AG09309 (cell line): Measurements from ENCODE around the gene MIR17HG.

Experiments
- DNase-seq: peaks from one replicate; pipeline ENCODE4 v3.0.0-alpha.2; 2010; ENCODE audit warnings: low read depth
- H3K4me3 ChIP-seq: 2 replicates; pipeline ENCODE4 v1.5.1; 2011; ENCODE audit warnings: mild to moderate bottlenecking, low read depth, low read length, moderate library complexity; ENCODE audit not compliant: control insufficient read depth
- TF ChIP-seq, protein P1 (sequence below): IDR thresholded peaks from 2 replicates; pipeline ENCODE4 v1.5.1; 2011; ENCODE audit warnings: mild to moderate bottlenecking, low read depth, low read length, inconsistent platforms; ENCODE audit not compliant: insufficient read depth, control insufficient read depth; ENCODE audit errors: missing control alignments

The MIR17HG gene

DNA sequence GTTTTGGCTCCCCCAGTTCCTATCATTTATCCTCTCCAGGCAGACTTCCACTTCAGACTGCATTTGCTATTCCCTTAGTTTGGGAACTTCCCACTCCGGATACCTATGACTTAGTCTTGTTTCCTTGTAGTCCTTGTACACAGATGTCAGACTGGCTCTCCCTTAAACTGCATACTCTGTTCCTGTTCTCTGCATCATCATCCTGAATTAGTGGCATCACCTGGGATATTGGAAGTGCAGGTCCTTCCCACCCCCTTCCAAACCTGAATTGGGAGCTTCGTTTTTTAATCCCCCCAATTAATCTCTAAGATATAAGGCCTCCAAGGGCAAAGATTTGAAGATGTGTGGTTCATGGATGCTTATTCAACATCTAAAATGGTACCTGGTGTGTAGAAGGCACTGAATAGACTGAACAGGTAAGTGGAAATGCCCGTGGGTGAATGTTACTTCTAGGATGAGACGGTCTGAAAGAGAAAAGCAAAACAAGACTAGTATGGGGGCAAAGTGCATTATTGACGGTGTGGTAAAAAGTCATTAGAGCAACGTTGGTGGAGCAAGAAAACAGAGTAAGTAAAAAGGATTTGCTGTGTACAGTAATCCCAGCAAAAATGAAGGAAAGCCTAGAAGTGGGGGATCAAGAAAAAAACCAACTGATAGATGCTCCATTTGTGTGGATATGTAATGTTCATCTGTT is 9.6 kb downstream of the MIR17HG start:
- TF ChIP-seq, protein P1, sequence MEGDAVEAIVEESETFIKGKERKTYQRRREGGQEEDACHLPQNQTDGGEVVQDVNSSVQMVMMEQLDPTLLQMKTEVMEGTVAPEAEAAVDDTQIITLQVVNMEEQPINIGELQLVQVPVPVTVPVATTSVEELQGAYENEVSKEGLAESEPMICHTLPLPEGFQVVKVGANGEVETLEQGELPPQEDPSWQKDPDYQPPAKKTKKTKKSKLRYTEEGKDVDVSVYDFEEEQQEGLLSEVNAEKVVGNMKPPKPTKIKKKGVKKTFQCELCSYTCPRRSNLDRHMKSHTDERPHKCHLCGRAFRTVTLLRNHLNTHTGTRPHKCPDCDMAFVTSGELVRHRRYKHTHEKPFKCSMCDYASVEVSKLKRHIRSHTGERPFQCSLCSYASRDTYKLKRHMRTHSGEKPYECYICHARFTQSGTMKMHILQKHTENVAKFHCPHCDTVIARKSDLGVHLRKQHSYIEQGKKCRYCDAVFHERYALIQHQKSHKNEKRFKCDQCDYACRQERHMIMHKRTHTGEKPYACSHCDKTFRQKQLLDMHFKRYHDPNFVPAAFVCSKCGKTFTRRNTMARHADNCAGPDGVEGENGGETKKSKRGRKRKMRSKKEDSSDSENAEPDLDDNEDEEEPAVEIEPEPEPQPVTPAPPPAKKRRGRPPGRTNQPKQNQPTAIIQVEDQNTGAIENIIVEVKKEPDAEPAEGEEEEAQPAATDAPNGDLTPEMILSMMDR = no peak
- no peak for DNase-seq
- no peak overlapping the region for H3K4me3 ChIP-seq

DNA sequence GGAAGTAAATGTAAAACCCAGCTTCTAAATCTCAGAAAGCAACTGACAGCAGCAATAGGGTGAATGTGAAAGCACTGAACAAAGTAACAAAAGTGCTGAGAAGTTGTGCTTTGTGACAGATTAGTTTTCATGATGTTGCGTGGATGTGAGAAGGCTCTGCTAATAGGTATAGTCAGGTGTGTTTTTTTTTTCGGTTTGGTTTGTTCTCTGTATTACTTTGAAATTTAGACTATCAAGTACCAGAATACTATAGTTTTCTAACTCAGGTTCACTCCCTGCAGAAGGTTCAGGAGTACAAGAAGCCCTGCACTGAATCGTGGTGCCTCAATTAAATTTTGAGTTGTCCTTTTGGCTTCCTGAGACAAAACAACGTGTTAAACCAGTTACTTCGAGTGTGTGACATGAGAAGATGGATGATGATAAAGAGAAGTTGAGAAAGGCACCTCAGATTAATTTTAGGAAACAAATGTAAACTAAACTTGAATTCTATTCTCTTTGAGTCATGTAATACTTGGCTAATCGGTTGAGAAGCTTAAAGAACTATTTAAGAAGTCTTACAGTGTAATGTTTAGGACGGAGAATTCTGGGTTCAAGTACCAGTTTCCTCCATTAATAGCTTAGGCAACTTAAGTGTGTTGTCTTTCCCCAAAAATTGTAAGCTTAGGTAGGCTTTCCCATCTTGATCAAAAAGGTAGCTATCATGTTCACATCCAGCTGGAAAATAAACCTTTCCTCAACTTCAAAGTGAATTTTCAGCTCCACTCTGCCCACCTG is 10.3 kb downstream of the MIR17HG start:
- TF ChIP-seq, protein P1 = no peak
- no peak for DNase-seq
- no peak overlapping the region for H3K4me3 ChIP-seq

DNA sequence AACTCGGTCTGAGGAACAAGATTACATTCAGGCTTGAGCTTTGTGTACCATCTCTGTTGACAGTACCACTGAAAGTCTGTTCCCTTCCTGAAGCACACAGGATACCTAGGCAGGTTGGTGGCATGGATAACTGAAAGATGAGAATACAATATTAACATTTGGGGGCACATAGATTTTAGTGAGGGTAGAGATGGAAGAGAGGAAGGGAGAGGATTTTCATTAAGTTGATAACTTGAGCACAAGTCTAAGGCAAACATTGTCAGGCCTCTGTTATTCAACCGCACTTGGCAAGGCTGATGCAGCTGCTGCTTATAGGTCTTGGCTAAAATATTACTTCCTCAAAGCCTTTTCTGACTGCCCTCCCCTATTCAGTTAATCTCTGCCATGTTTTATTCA is 10.9 kb downstream of the MIR17HG start:
- no peak overlapping the region for H3K4me3 ChIP-seq
- TF ChIP-seq, protein P1 = no peak
- no peak for DNase-seq

DNA sequence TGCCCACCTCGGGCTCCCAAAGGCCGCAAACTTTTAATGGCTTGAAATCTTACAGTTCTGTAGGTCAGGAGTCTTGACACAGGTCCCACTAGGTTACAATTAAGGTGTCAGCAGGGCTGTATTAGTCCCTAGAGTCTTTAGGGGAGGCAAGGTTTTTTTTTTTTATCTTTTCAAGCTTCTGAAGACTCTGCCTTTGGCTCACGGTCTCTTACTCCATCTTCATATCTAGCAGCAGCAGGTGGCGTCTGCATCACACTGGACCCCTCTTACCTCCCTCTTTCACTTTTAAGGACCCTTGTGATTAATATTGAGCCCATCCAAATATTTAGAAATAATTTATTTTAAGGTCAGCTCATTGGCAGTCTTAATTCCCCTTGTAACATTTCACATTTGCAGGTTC is 11.6 kb downstream of the MIR17HG start:
- TF ChIP-seq, protein P1 = no peak
- no peak overlapping the region for H3K4me3 ChIP-seq
- DNase-seq = no peak

DNA sequence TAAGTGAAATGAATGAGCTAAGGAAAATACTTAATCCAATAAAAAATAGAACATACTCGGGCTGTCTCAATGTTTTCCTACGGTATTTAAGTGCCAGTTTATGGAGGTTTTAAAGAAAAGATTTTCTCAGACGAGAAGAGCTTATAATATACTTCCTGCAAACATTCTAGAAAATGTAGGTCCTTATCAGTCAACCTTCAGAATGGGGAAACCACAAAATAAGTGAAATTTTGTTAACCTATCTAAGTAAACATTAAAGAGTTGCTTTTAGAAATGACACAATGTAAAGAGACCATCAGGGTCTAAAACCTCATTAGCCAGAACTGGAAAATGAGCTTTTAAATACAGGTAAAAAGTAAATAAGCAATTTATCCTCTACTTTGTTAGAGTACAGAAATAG is 12.1 kb downstream of the MIR17HG start:
- no peak for DNase-seq
- no peak overlapping the region for H3K4me3 ChIP-seq
- TF ChIP-seq, protein P1 = no peak

DNA sequence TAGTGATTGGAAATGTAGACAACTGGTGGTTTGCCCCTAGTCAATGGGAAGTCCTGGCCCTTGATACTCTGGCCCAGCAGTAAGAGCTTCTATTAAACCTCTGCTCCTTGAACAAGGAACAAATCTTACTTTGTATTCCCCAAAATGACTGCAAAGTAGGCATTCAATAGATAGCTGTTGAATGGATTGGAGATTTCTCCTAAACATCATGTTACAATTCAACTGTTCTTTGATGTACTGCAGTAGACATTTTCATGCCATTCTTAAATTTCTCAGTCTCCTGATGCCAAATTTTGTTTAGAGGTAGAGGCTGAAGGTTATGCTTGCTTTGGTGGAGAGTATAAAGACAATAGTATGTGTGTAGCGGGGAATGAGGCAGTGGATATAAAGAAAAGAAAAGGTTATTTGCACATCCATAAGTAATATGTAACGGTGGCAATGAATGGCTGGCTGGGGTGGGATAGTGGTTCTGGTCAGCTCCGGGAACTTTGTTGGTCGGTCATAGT is 12.8 kb downstream of the MIR17HG start:
- no peak overlapping the region for H3K4me3 ChIP-seq
- no peak for DNase-seq
- TF ChIP-seq, protein P1 = no peak
